Panc1 (cell line): ENCODE measurements around the gene CXXC1.

Experiments used
- CTCF ChIP-seq: fragments of 450-650 bp; IDR thresholded peaks from 2 replicates; pipeline ENCODE4 v1.5.1; 2017; ENCODE audit warnings: mild to moderate bottlenecking
- POLR2AphosphoS5 ChIP-seq: IDR thresholded peaks from 2 replicates; pipeline ENCODE4 v1.6.1; 2012; ENCODE audit warnings: mild to moderate bottlenecking, low read depth, low read length, moderate library complexity
- REST ChIP-seq, 2 experiments: IDR thresholded peaks; 2 replicates each; pipeline ENCODE4 v1.6.1; 2011 to 2012; ENCODE audit warnings: low read depth in 2 of 2, control low read depth in 1 of 2, low read length in 1 of 2, mild to moderate bottlenecking in 1 of 2, moderate library complexity in 1 of 2; ENCODE audit not compliant: insufficient read depth in 1 of 2
- SIN3A ChIP-seq: IDR thresholded peaks from 2 replicates; pipeline ENCODE4 v1.6.1; 2012; ENCODE audit warnings: low read depth, mild to moderate bottlenecking, low read length, moderate library complexity, borderline replicate concordance; ENCODE audit not compliant: insufficient read depth

- TF ChIP-seq CTCF (no peak), SIN3A (no peak), REST (IDR thresholded peaks at IDR 0.05; ENCODE audit: insufficient read depth in 1 of 2, low read depth in 2 of 2, low read length in 1 of 2) (no peak), POLR2AphosphoS5 (no peak)
Observed at GRCh38 chr18:50275503-50276036, 11.9 kb downstream of the CXXC1 start.
